ENCODE data around the gene CCNY.
"Not testable (repeated sequence)": the region's sequence is repeated elsewhere in the genome, so short reads cannot be mapped to it uniquely, and the experiment has no call there.

DNA sequence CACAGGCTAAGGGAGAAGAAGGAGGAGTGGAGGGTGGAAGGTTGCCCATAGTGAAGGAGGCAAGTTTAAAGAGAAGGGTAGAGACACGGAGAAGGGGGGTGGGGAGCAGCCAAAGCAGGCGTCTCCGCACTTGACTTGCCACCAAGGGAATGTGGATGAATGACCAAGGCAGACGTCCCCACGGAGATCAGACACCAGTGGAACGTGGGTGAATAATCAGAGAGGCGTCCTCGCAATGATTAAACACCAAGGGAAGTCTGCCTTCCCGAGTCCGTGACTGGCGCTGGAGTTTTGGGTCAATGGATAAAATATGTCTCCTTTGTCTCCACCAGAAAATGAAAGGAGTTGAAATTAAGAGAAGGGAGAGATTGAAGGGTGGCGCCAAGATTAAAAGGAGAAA lies 71.4 kb downstream of the CCNY start:
- TF ChIP-seq, protein P1, sequence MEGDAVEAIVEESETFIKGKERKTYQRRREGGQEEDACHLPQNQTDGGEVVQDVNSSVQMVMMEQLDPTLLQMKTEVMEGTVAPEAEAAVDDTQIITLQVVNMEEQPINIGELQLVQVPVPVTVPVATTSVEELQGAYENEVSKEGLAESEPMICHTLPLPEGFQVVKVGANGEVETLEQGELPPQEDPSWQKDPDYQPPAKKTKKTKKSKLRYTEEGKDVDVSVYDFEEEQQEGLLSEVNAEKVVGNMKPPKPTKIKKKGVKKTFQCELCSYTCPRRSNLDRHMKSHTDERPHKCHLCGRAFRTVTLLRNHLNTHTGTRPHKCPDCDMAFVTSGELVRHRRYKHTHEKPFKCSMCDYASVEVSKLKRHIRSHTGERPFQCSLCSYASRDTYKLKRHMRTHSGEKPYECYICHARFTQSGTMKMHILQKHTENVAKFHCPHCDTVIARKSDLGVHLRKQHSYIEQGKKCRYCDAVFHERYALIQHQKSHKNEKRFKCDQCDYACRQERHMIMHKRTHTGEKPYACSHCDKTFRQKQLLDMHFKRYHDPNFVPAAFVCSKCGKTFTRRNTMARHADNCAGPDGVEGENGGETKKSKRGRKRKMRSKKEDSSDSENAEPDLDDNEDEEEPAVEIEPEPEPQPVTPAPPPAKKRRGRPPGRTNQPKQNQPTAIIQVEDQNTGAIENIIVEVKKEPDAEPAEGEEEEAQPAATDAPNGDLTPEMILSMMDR (IDR thresholded peaks at IDR 0.05), result not testable (repeated sequence)
- TF ChIP-seq EZH2 (IDR thresholded peaks at IDR 0.05; ENCODE audit: borderline replicate concordance, insufficient read depth, low read depth, low read length, poor library complexity, severe bottlenecking), result not testable (repeated sequence)
